ENCODE measurements around the gene TCN2. TPM values are rescaled to one million over a fixed set of nuclear protein-coding genes. Genes with fewer than 3 reads are reported as not detected.

Gene TCN2
- total and polyA plus RNA-seq, 2 donors (not counting 1 experiment from before 2014, with no cell fraction given): 7.1 to 10.8 TPM

GRCh38 chr22:30634471-30635233 is 27.7 kb downstream of the TCN2 start:
- peak overlapping the region; percentile 23 for H3K9ac ChIP-seq (ENCODE audit: insufficient read depth, low read length)
- H3K4me2 ChIP-seq (ENCODE audit: extremely low read depth, insufficient read depth, low read length): peak overlapping the region; percentile 75
- peak overlapping the region; percentile 37 to 45 (median 42) for H3K4me3 ChIP-seq (replicated peaks in 1 of 4; ENCODE audit: control extremely low read depth in 1 of 4, insufficient read depth in 1 of 4, low read depth in 3 of 4, low read length in 4 of 4)
- no peaks in the 10 kb centered on the region for H3K9me3 ChIP-seq (ENCODE audit: control insufficient read depth, insufficient read depth, low read depth, low read length)
- no peak for TF ChIP-seq EZH2 (IDR thresholded peaks at IDR 0.05; ENCODE audit: low read length, missing control alignments)
- TF ChIP-seq CTCF (conservative IDR thresholded peaks at IDR 0.05 in 1 of 2, IDR thresholded peaks at IDR 0.05 in 1 of 2; ENCODE audit: low read depth in 1 of 2, low read length in 2 of 2): peak; percentile 93 to 95
- H3K36me3 ChIP-seq (ENCODE audit: control insufficient read depth, insufficient read depth, low read length): no peaks in the 10 kb centered on the region
- H4K20me1 ChIP-seq (ENCODE audit: control insufficient read depth, extremely low read depth, insufficient read depth, low read length): no peaks in the 10 kb centered on the region
- H2AFZ ChIP-seq (ENCODE audit: low read length): peak overlapping the region; percentile 77
- no peaks in the 10 kb centered on the region for H3K27me3 ChIP-seq (ENCODE audit: control insufficient read depth, insufficient read depth, low read length)
- peaks cover 21% of the 10 kb centered on the region for H3K79me2 ChIP-seq (ENCODE audit: control insufficient read depth, insufficient read depth, low read length)
- peaks cover 17% of the 10 kb centered on the region for H3K4me1 ChIP-seq (ENCODE audit: control insufficient read depth, extremely low read depth, insufficient read depth, low read length)
- peak; percentile 80 to 89 for DNase-seq (ENCODE audit: low read depth in 2 of 2)
- peak overlapping the region; percentile 78 for H3K27ac ChIP-seq (ENCODE audit: insufficient read depth, low read length)

GRCh38 chr22:30635273-30636225 is 28.6 kb downstream of the TCN2 start, which contains the start of gene SLC35E4:
TSS of gene SLC35E4 (plus strand) at chr22:30635781. CDS start at chr22:30636451, 670 bp downstream.
- Histone ChIP-seq H3K9me3 (ENCODE audit: control insufficient read depth, insufficient read depth, low read depth, low read length) (no peaks in the 10 kb centered on the region), H3K27ac (ENCODE audit: insufficient read depth, low read length) (peak within 1 kb of the TSS; percentile 80), H3K27me3 (ENCODE audit: control insufficient read depth, insufficient read depth, low read length) (no peaks in the 10 kb centered on the region), H3K4me1 (ENCODE audit: control insufficient read depth, extremely low read depth, insufficient read depth, low read length) (peaks cover 17% of the 10 kb centered on the region), H2AFZ (ENCODE audit: low read length) (peak within 1 kb of the TSS; percentile 87), H4K20me1 (ENCODE audit: control insufficient read depth, extremely low read depth, insufficient read depth, low read length) (no peaks in the 10 kb centered on the region), H3K4me3 (replicated peaks in 1 of 4; ENCODE audit: control extremely low read depth in 1 of 4, insufficient read depth in 1 of 4, low read depth in 3 of 4, low read length in 4 of 4) (peak within 1 kb of the TSS; percentile 67 to 76 (median 72)), H3K4me2 (ENCODE audit: extremely low read depth, insufficient read depth, low read length) (peak within 1 kb of the TSS; percentile 100), H3K79me2 (ENCODE audit: control insufficient read depth, insufficient read depth, low read length) (peaks cover 22% of the 10 kb centered on the region), H3K9ac (ENCODE audit: insufficient read depth, low read length) (peak within 1 kb of the TSS; percentile 79), H3K36me3 (ENCODE audit: control insufficient read depth, insufficient read depth, low read length) (no peaks in the 10 kb centered on the region)
- no peak for TF ChIP-seq EZH2 (IDR thresholded peaks at IDR 0.05; ENCODE audit: low read length, missing control alignments)
- peak in 1 of 2 donors; percentile 34 for TF ChIP-seq CTCF (conservative IDR thresholded peaks at IDR 0.05 in 1 of 2, IDR thresholded peaks at IDR 0.05 in 1 of 2; ENCODE audit: low read depth in 1 of 2, low read length in 2 of 2)
- peak; percentile 87 to 88 for DNase-seq (ENCODE audit: low read depth in 2 of 2)
